ENCODE measurements around the gene SLC5A10.

- no peak for TF ChIP-seq CTCF (conservative IDR thresholded peaks at IDR 0.05)
- TF ChIP-seq EZH2 (IDR thresholded peaks at IDR 0.05; ENCODE audit: low read depth) = no peak
Observed at GRCh38 chr17:18987230-18987610, 35.3 kb downstream of the SLC5A10 start.
